C4-2B (cell line): Measurements from ENCODE around the gene RPH3AL.

Experiments
- CTCF ChIP-seq: fragments of 450-650 bp; conservative IDR thresholded peaks from 2 replicates; pipeline ENCODE4 v1.5.1; 2017; ENCODE audit warnings: mild to moderate bottlenecking
- ZFX ChIP-seq: fragments of 450-650 bp; IDR thresholded peaks from 2 replicates; pipeline ENCODE4 v1.6.1; 2017

- TF ChIP-seq CTCF (no peak), ZFX (no peak)
Observed at GRCh38 chr17:259341-259976, 93.1 kb downstream of the RPH3AL start.
